Mesendoderm (in vitro differentiated cells): ENCODE data around the gene SUPT6H.

ENCODE experiments used
- DNase-seq: peaks from one replicate; pipeline ENCODE4 v3.0.0; 2013
- H2AK5ac ChIP-seq: 2 replicates; pipeline ENCODE4 v1.6.1; 2013; ENCODE audit warnings: low read length, inconsistent platforms
- H2BK120ac ChIP-seq: 2 replicates; pipeline ENCODE4 v1.6.1; 2013; ENCODE audit warnings: low read depth, mild to moderate bottlenecking, low read length, moderate library complexity, mixed read lengths
- H2BK15ac ChIP-seq: replicated peaks from 2 replicates; pipeline ENCODE4 v1.6.1; 2013; ENCODE audit warnings: low read depth, mild to moderate bottlenecking, moderate library complexity
- H2BK5ac ChIP-seq: 2 replicates; pipeline ENCODE4 v1.6.1; 2013; ENCODE audit warnings: low read length, inconsistent platforms
- H3K18ac ChIP-seq: 2 replicates; pipeline ENCODE4 v1.6.1; 2013; ENCODE audit warnings: mild to moderate bottlenecking, low read length, mixed read lengths
- H3K23ac ChIP-seq: one replicate; pipeline ENCODE4 v1.6.1; 2013; ENCODE audit warnings: low read length
- H3K27ac ChIP-seq: 2 replicates; pipeline ENCODE4 v1.5.1; 2013; ENCODE audit warnings: low read depth, mild to moderate bottlenecking, inconsistent platforms, low read length, moderate library complexity
- H3K27me3 ChIP-seq: 2 replicates; pipeline ENCODE4 v1.6.1; 2013; ENCODE audit warnings: low read length, control low read depth, mild to moderate bottlenecking, inconsistent platforms; ENCODE audit not compliant: insufficient read depth, poor library complexity
- H3K36me3 ChIP-seq: 2 replicates; pipeline ENCODE4 v1.6.1; 2013; ENCODE audit warnings: low read length, inconsistent platforms; ENCODE audit not compliant: control insufficient read depth, insufficient read depth
- H3K4ac ChIP-seq: one replicate; pipeline ENCODE4 v1.6.1; 2013; ENCODE audit warnings: low read depth, mild to moderate bottlenecking, low read length, moderate library complexity
- H3K4me1 ChIP-seq: 2 replicates; pipeline ENCODE4 v1.6.1; 2013; ENCODE audit warnings: low read depth, low read length, inconsistent platforms; ENCODE audit not compliant: control insufficient read depth
- H3K4me2 ChIP-seq: 2 replicates; pipeline ENCODE4 v1.6.1; 2013; ENCODE audit warnings: low read length
- H3K4me3 ChIP-seq: 2 replicates; pipeline ENCODE4 v1.5.1; 2013; ENCODE audit warnings: mild to moderate bottlenecking, low read length
- H3K56ac ChIP-seq: one replicate; pipeline ENCODE4 v1.6.1; 2013; ENCODE audit warnings: low read length
- H3K79me1 ChIP-seq: 2 replicates; pipeline ENCODE4 v1.6.1; 2013; ENCODE audit warnings: low read length, inconsistent platforms
- H3K79me2 ChIP-seq: 2 replicates; pipeline ENCODE4 v1.6.1; 2013; ENCODE audit warnings: mild to moderate bottlenecking, low read length; ENCODE audit not compliant: control insufficient read depth, insufficient read depth
- H3K9ac ChIP-seq: 2 replicates; pipeline ENCODE4 v1.6.1; 2013; ENCODE audit warnings: low read length, inconsistent platforms
- H4K5ac ChIP-seq: one replicate; pipeline ENCODE4 v1.6.1; 2013; ENCODE audit warnings: low read length
- H4K8ac ChIP-seq: one replicate; pipeline ENCODE4 v1.6.1; 2013; ENCODE audit warnings: low read depth, mild to moderate bottlenecking, control low read depth, low read length, moderate library complexity
- WGBS: extraction: QIAGEN DNeasy Blood & Tissue Kit; methylation state at CpG from one replicate; pipeline ENCODE4 v1.1.7; 2013; ENCODE audit warnings: low lambda C conversion rate, missing lambda C conversion rate; ENCODE audit not compliant: insufficient coverage; ENCODE audit errors: extremely low coverage; 5-methylcytosine and 5-hydroxymethylcytosine counted together

Gene SUPT6H

GRCh38 chr17:28703552-28704218 lies 41.7 kb downstream of the SUPT6H start:
- DNase-seq, result no peak
- no peak overlapping the region for H4K8ac ChIP-seq
- H3K27me3 ChIP-seq, result no peaks in the 10 kb centered on the region
- H2BK120ac ChIP-seq, result no peak overlapping the region
- H3K23ac ChIP-seq, result no peak overlapping the region
- no peak overlapping the region for H3K27ac ChIP-seq
- H3K4ac ChIP-seq, result no peak overlapping the region
- H3K4me2 ChIP-seq, result no peak overlapping the region
- H3K79me2 ChIP-seq, result no peaks in the 10 kb centered on the region
- H2BK15ac ChIP-seq, result no peak overlapping the region
- no peak overlapping the region for H4K5ac ChIP-seq
- WGBS, result no CpG with 5 or more reads among the region's 16 CpGs
- H3K79me1 ChIP-seq, result no peaks in the 10 kb centered on the region
- no peak overlapping the region for H2BK5ac ChIP-seq
- no peaks in the 10 kb centered on the region for H3K4me1 ChIP-seq
- H3K4me3 ChIP-seq, result no peak overlapping the region
- H3K56ac ChIP-seq, result no peak overlapping the region
- H3K36me3 ChIP-seq, result peaks cover 24% of the 10 kb centered on the region
- no peak overlapping the region for H3K9ac ChIP-seq
- H2AK5ac ChIP-seq, result no peak overlapping the region
- H3K18ac ChIP-seq, result no peak overlapping the region

DNA sequence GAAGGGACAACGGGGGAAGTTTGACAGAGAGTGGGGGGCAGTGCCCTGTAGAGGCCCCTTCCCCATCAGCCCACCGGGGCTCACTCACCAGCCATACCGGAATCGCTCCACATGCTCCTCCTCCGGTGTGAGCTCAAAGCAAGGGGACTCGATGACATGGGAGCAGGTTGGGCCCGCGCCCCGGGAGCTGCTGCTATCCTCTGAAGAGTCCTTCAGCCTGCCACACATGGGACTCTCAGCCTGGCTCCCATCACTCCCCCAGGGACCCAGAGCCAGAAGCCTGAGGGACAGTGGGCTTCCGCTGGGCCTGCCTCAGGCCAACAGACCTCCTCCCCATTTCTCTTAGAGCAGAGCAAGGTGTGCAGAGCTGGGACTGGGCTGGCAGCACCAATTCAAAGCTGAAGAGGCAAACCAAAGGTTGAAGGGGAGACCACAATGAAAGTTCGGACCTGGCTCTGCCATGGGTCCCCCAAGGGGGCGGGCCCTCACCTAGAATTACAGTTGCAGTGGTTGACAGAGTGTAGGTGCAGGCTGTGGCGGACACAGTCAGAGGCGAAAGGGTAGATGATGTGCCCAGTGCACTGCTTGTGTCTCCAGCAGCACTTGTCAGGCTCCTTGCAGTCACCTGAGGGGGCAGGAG lies 42.3 kb downstream of the SUPT6H start:
- Histone ChIP-seq H2BK15ac (no peak overlapping the region), H2BK120ac (no peak overlapping the region)

DNA sequence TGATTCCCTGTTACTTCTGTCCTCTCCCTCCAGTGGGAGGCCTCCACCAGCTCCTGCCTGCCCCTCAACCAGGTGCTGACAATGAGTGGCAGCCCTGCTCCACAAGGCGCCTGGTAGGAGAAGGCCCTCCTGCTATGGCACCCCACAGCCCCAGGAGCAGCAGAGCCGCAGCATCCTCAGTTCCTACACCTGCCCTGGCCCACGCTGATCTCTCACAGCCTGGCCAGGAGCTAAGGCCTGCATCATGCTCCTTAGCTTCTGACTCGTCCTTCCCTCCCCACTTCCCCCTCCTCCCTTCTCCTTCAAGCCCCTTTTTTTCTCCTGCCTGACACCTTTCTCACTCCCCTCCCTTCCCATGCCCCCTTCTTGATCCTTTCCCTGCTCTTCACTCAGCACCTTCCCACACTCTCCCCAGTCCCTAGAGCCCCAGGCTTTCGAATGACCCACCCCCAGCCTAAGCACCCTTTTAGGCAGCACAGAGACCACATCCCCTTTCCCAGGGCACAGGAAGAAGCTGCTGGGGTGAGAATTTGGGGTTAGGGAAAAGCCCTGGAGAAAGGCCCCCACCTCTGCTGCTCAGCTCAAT lies 43.2 kb downstream of the SUPT6H start:
- Histone ChIP-seq H3K9ac (no peak overlapping the region), H3K79me2 (peaks cover 2% of the 10 kb centered on the region), H3K27me3 (no peaks in the 10 kb centered on the region), H3K27ac (no peak overlapping the region), H3K36me3 (peaks cover 11% of the 10 kb centered on the region), H4K8ac (no peak overlapping the region), H3K4me1 (no peaks in the 10 kb centered on the region), H3K23ac (no peak overlapping the region), H4K5ac (no peak overlapping the region), H3K56ac (no peak overlapping the region), H2BK5ac (no peak overlapping the region), H3K4me2 (no peak overlapping the region), H3K4me3 (no peak overlapping the region), H3K18ac (no peak overlapping the region), H3K79me1 (peaks cover 4% of the 10 kb centered on the region), H2BK15ac (no peak overlapping the region), H2AK5ac (no peak overlapping the region), H3K4ac (no peak overlapping the region), H2BK120ac (no peak overlapping the region)
- DNase-seq, result peak; percentile 30
- no CpG with 5 or more reads among the region's 5 CpGs for WGBS

More for the DNA sequence above, 42.3 kb downstream of the SUPT6H start:
- Histone ChIP-seq H3K36me3 (peaks cover 17% of the 10 kb centered on the region), H3K79me2 (no peaks in the 10 kb centered on the region), H3K27me3 (no peaks in the 10 kb centered on the region), H3K79me1 (no peaks in the 10 kb centered on the region), H3K4me1 (no peaks in the 10 kb centered on the region), H3K4me3 (no peak overlapping the region), H3K4ac (no peak overlapping the region), H2AK5ac (no peak overlapping the region), H2BK5ac (no peak overlapping the region), H4K8ac (no peak overlapping the region), H3K9ac (no peak overlapping the region), H3K27ac (no peak overlapping the region), H3K56ac (no peak overlapping the region), H3K4me2 (no peak overlapping the region), H3K23ac (no peak overlapping the region), H4K5ac (no peak overlapping the region), H3K18ac (no peak overlapping the region)
- no CpG with 5 or more reads among the region's 14 CpGs for WGBS
- no peak for DNase-seq

- Histone ChIP-seq H3K4me1 (no peaks in the 10 kb centered on the region), H3K9ac (no peak overlapping the region), H3K27me3 (no peaks in the 10 kb centered on the region), H3K79me2 (peaks cover 2% of the 10 kb centered on the region), H3K4me2 (no peak overlapping the region), H3K79me1 (peaks cover 4% of the 10 kb centered on the region), H3K36me3 (peaks cover 6% of the 10 kb centered on the region), H3K23ac (no peak overlapping the region), H4K5ac (no peak overlapping the region), H4K8ac (no peak overlapping the region), H3K56ac (no peak overlapping the region), H3K27ac (no peak overlapping the region), H2BK120ac (no peak overlapping the region), H3K4me3 (no peak overlapping the region), H3K4ac (no peak overlapping the region), H2AK5ac (no peak overlapping the region), H3K18ac (no peak overlapping the region), H2BK15ac (no peak overlapping the region), H2BK5ac (no peak overlapping the region)
- no CpG with 5 or more reads among the region's 10 CpGs for WGBS
- no peak for DNase-seq
These were observed 43.8 kb downstream of the SUPT6H start for GRCh38 chr17:28705728-28706334.

DNA sequence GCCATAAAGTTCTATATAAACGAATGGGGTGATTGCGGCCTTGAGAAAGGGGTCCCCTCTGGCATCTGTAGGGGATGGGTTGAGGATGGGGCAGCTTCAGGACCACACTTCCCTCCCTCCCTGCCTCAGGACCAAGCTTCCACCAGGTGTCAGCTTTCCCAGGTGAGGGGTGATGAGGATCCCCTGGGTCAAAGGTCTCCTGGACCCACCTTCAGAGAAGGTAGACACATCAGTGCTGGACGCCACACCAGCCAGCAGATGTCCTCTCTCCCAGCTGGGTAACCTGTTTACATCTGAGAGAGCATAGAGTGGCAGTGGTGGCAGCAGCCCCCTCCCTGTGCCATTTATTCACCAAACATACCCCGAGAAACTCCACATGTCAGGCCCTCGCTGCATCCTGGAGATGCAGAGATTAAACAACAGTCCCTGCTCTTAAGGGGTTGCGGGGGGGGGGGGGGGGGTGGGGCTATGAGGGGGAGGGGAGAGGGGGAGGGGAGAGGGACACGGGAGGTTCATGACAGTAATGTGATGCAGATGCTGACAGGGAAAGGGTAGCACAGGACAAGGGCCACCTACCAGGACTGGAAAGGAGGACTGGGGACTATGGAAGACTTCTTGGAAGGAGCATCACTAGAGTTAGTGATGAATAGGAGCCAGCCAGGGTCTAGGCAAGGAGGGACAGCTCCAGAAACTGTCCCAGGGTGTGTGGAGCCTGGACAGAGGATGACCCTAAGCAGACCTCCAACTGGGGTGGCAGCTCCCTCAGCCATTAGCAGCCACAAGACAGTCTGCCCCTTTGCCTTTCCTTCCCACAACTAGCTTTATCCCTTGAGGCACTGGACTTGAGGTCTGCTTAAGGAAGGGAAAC lies 44.7 kb downstream of the SUPT6H start:
- Histone ChIP-seq H2BK120ac (no peak overlapping the region), H3K27ac (no peak overlapping the region), H4K5ac (no peak overlapping the region), H4K8ac (no peak overlapping the region), H2BK5ac (no peak overlapping the region), H3K4me2 (no peak overlapping the region), H3K56ac (no peak overlapping the region), H3K36me3 (peaks cover 5% of the 10 kb centered on the region), H3K79me1 (peaks cover 4% of the 10 kb centered on the region), H2AK5ac (no peak overlapping the region), H3K4me3 (no peak overlapping the region), H3K9ac (no peak overlapping the region), H3K79me2 (peaks cover 2% of the 10 kb centered on the region), H2BK15ac (no peak overlapping the region), H3K4ac (no peak overlapping the region), H3K4me1 (no peaks in the 10 kb centered on the region), H3K23ac (no peak overlapping the region), H3K18ac (no peak overlapping the region), H3K27me3 (no peaks in the 10 kb centered on the region)
- no CpG with 5 or more reads among the region's 7 CpGs for WGBS
- DNase-seq, result peak; percentile 37
